CD4-positive, alpha-beta memory T cell (primary cell): ENCODE data around the gene RABGAP1L. TPM values are rescaled to one million over a fixed set of nuclear protein-coding genes. Genes with fewer than 3 reads are reported as not detected.

Experiments used
- CTCF ChIA-PET: fragments of 350-600 bp; sonication (Branson Sonifier 250); formaldehyde crosslinking; loops from one replicate; lab custom pipeline; 2021; ENCODE audit warnings: inconsistent platforms; ENCODE audit not compliant: partially characterized antibody; lab: Charles Lee
- POLR2A ChIA-PET: fragments of 350-600 bp; sonication (Branson Sonifier 250); formaldehyde crosslinking; loops from one replicate; lab custom pipeline; 2021; ENCODE audit not compliant: partially characterized antibody; lab: Charles Lee
- DNase-seq, 5 donors: peaks; one replicate each; pipeline versions ENCODE4 v3.0.0 to v3.0.0-alpha.2; 2020 to 2022; ENCODE audit warnings: mixed read lengths in 1 of 5
- H3K27ac ChIP-seq: one replicate; pipeline ENCODE4 v1.7.0; 2013; ENCODE audit warnings: low read depth, low read length
- H3K27me3 ChIP-seq: 2 replicates; pipeline ENCODE4 v1.7.0; 2013; ENCODE audit warnings: mild to moderate bottlenecking, low read length, moderate library complexity; ENCODE audit not compliant: insufficient read depth
- H3K36me3 ChIP-seq: 2 replicates; pipeline ENCODE4 v1.7.0; 2013; ENCODE audit warnings: mild to moderate bottlenecking, low read length, moderate library complexity; ENCODE audit not compliant: insufficient read depth
- H3K4me1 ChIP-seq: 2 replicates; pipeline ENCODE4 v1.7.0; 2013; ENCODE audit warnings: mild to moderate bottlenecking, low read length, moderate library complexity; ENCODE audit not compliant: insufficient read depth
- H3K4me3 ChIP-seq, 2 donors: one replicate each; pipeline ENCODE4 v1.7.0; 2013; ENCODE audit warnings: low read length in 2 of 2, mild to moderate bottlenecking in 1 of 2
- H3K9me3 ChIP-seq, 2 donors: one replicate each; pipeline ENCODE4 v1.7.0; 2013; ENCODE audit warnings: low read length in 2 of 2, control low read depth in 1 of 2; ENCODE audit not compliant: control insufficient read depth in 1 of 2
- H3K27ac Mint-ChIP-seq, 7 donors: one replicate each; pipeline ENCODE4 v1.8.0; 2020 to 2021; ENCODE audit warnings: mixed read lengths in 7 of 7, mild to moderate bottlenecking in 6 of 7, inconsistent platforms in 3 of 7, moderate library complexity in 3 of 7
- H3K27me3 Mint-ChIP-seq, 2 donors: one replicate each; pipeline ENCODE4 v1.8.0; 2020 to 2021; ENCODE audit warnings: mixed read lengths in 2 of 2
- H3K36me3 Mint-ChIP-seq, 2 donors: one replicate each; pipeline ENCODE4 v1.8.0; 2020 to 2021; ENCODE audit warnings: mixed read lengths in 2 of 2, inconsistent platforms in 1 of 2, mild to moderate bottlenecking in 1 of 2
- H3K4me1 Mint-ChIP-seq, 4 donors: one replicate each; pipeline ENCODE4 v1.8.0; 2020 to 2021; ENCODE audit warnings: mixed read lengths in 4 of 4, mild to moderate bottlenecking in 1 of 4
- H3K4me3 Mint-ChIP-seq, 8 donors: one replicate each; pipeline ENCODE4 v1.8.0; 2020 to 2021; ENCODE audit warnings: mixed read lengths in 8 of 8, mild to moderate bottlenecking in 7 of 8, moderate library complexity in 6 of 8, inconsistent platforms in 3 of 8
- H3K9me3 Mint-ChIP-seq, 8 donors: one replicate each; pipeline ENCODE4 v1.8.0; 2020 to 2021; ENCODE audit warnings: mixed read lengths in 8 of 8, mild to moderate bottlenecking in 5 of 8, inconsistent platforms in 3 of 8, moderate library complexity in 1 of 8
- intact Hi-C: fragments of 100-400 bp; cut with micrococcal nuclease; formaldehyde crosslinking; loops from one replicate; pipeline ENCODE4 v1.15.1; 2023
- polyA plus RNA-seq, 2 donors: library from polyadenylated mRNA; unstranded; fragments of 300-500 nt; fragmentation: Illumina TruSeq; gene quantifications; one replicate each; pipeline ENCODE4 v1.2.3, GENCODE V29; 2021
- total RNA-seq, 2 experiments: library from RNA; stranded (reverse); gene quantifications; one replicate each; pipeline ENCODE4 v1.2.3, GENCODE V29; 2021

Gene RABGAP1L
- total and polyA plus RNA-seq, 4 experiments from 2014 or later, result 75.7 to 114 (median 96.8) TPM

- no peaks in the 10 kb centered on the region for H3K9me3 Mint-ChIP-seq
- peaks cover 34 to 52% (median 41%) of the 10 kb centered on the region in 4 donors for H3K4me1 Mint-ChIP-seq
- no peak overlapping the region for H3K4me3 ChIP-seq
- H3K27me3 Mint-ChIP-seq, result no peaks in the 10 kb centered on the region
- DNase-seq, result no peak
- peak overlapping the region in 7 of 8 donors; percentile 3 to 42 (median 35) for H3K4me3 Mint-ChIP-seq
- intact Hi-C loops, result no loop called here
- CTCF ChIA-PET, result interaction anchor here (0.9 to 2.7 kb wide), 5 partner anchors 9 to 149 kb away, joined by 3 to 8 read pairs (median 4); partner anchors contain the start of gene MRPS14
- peak overlapping the region in 6 of 7 donors; percentile 37 to 85 (median 62) for H3K27ac Mint-ChIP-seq
- no peaks in the 10 kb centered on the region for H3K27me3 ChIP-seq
- peaks cover 3 to 29% of the 10 kb centered on the region in 2 donors for H3K36me3 Mint-ChIP-seq
- POLR2A ChIA-PET, result interaction anchor here (0.6 to 5.8 kb wide), 4 partner anchors 21 to 204 kb away, joined by 3 to 52 read pairs (median 3); partner anchors contain the start of gene MRPS14
- peaks cover 17% of the 10 kb centered on the region for H3K36me3 ChIP-seq
- peaks cover 51% of the 10 kb centered on the region for H3K4me1 ChIP-seq
- H3K27ac ChIP-seq, result no peak overlapping the region
- H3K9me3 ChIP-seq, result no peaks in the 10 kb centered on the region
These were observed 843.7 kb downstream of the RABGAP1L start for GRCh38 chr1:175002910-175003517.

DNA sequence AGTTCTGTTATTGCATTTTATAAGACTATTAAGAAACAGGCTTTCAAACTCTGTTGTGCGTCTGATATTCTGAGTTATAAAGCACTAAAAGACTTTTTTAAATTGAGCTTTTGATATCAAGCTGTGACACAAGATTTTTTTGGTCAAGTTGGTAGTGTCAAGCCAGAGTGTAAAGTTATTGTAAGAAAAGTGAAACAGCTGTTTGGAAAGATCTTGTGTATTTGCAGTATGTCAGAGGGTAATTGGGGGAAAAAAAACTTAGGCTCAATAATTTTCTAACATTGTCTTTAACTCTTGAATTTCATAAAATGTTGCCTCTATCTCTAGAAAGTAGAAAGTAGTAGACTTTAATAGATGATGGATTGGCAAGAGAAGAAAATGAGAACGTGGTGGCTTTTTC is 844.2 kb downstream of the RABGAP1L start:
- Mint-ChIP-seq H3K4me3 (peak overlapping the region in 6 of 8 donors; percentile 3 to 42 (median 27)), H3K27me3 (no peaks in the 10 kb centered on the region), H3K36me3 (peaks cover 8 to 34% of the 10 kb centered on the region in 2 donors), H3K4me1 (peaks cover 36 to 55% (median 41%) of the 10 kb centered on the region in 4 donors), H3K27ac (peak overlapping the region; percentile 9 to 85 (median 58)), H3K9me3 (no peaks in the 10 kb centered on the region)
- intact Hi-C loops, result no loop called here
- CTCF ChIA-PET, result interaction anchor here (0.9 to 2.7 kb wide), 5 partner anchors 9 to 148 kb away, joined by 3 to 8 read pairs (median 4); partner anchors contain the start of gene MRPS14
- H3K27me3 ChIP-seq, result no peaks in the 10 kb centered on the region
- no peak overlapping the region for H3K4me3 ChIP-seq
- no peak overlapping the region for H3K27ac ChIP-seq
- DNase-seq, result no peak
- POLR2A ChIA-PET, result interaction anchor here (0.6 to 5.8 kb wide), 3 partner anchors 20 to 808 kb away, joined by 3 to 52 read pairs (median 3); partner anchors contain the start of gene MRPS14
- peaks cover 22% of the 10 kb centered on the region for H3K36me3 ChIP-seq
- H3K4me1 ChIP-seq, result peaks cover 46% of the 10 kb centered on the region
- no peaks in the 10 kb centered on the region for H3K9me3 ChIP-seq

DNA sequence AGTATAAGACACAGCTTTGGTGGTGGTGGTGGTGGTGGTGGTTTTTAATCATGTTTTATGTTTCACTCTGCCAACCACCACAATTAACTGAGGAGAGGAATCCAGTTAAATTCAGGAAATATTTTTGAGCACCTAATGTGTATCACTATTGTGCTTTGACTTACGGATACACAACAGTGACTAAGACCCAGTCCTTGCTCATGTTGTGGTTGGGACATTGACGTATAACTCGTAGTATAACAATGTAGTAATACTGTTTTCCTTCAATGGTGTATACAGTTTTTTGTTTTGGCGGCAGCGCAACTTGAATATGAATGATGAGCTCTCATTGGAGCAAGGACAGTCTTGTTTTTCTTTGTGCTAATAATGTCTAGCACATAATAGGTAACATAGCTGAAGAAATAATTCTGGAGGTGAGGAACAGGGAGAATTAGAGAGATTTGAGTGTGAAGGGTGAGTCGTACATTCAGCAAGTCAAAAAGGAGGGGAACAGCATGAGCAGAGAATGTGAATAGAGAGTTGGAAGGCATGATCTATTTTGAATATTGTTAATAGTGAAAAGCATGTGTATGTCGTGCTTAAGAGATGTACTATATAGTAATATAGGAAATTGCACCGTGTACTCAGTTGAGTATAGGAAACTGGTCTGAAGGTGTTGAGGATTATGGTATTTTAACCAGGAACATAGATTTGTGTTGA is 845.9 kb downstream of the RABGAP1L start:
- H3K4me1 Mint-ChIP-seq, result peaks cover 41 to 55% (median 46%) of the 10 kb centered on the region in 4 donors
- DNase-seq, result no peak
- POLR2A ChIA-PET, result interaction anchor here (0.9 to 5.8 kb wide), 2 partner anchors 18 to 1530 kb away, joined by 4 to 52 read pairs; partner anchors contain the start of gene MRPS14
- CTCF ChIA-PET, result interaction anchor here (2.7 kb wide), 1 partner anchor 18 kb away, joined by 8 read pairs; the partner anchor contains the start of gene MRPS14
- no peaks in the 10 kb centered on the region for H3K27me3 Mint-ChIP-seq
- Histone ChIP-seq H3K9me3 (no peaks in the 10 kb centered on the region), H3K27ac (no peak overlapping the region), H3K27me3 (no peaks in the 10 kb centered on the region), H3K4me1 (peaks cover 41% of the 10 kb centered on the region), H3K4me3 (no peak overlapping the region), H3K36me3 (peaks cover 36% of the 10 kb centered on the region)
- H3K9me3 Mint-ChIP-seq, result no peaks in the 10 kb centered on the region
- H3K27ac Mint-ChIP-seq, result peak overlapping the region in 6 of 7 donors; percentile 1 to 85 (median 34)
- peak overlapping the region in 1 of 8 donors; percentile 5 for H3K4me3 Mint-ChIP-seq
- intact Hi-C loops, result no loop called here
- H3K36me3 Mint-ChIP-seq, result peaks cover 19 to 43% of the 10 kb centered on the region in 2 donors

- Mint-ChIP-seq H3K4me1 (peaks cover 14 to 18% (median 16%) of the 10 kb centered on the region in 4 donors), H3K4me3 (no peak overlapping the region), H3K36me3 (peaks cover 51 to 78% of the 10 kb centered on the region in 2 donors), H3K9me3 (no peaks in the 10 kb centered on the region), H3K27me3 (no peaks in the 10 kb centered on the region), H3K27ac (peak overlapping the region in 2 of 7 donors; percentile 9 to 60)
- intact Hi-C loops, result no loop called here
- Histone ChIP-seq H3K9me3 (no peaks in the 10 kb centered on the region), H3K27ac (no peak overlapping the region), H3K36me3 (peaks cover 71% of the 10 kb centered on the region), H3K27me3 (no peaks in the 10 kb centered on the region), H3K4me3 (no peak overlapping the region), H3K4me1 (peaks cover 2% of the 10 kb centered on the region)
- DNase-seq, result no peak
- POLR2A ChIA-PET, result interaction anchor here (1.2 kb wide), 1 partner anchor 14 kb away, joined by 3 read pairs; the partner anchor contains the start of gene MRPS14
- CTCF ChIA-PET, result no interaction called here
These were observed 850.2 kb downstream of the RABGAP1L start for GRCh38 chr1:175009532-175009931.

DNA sequence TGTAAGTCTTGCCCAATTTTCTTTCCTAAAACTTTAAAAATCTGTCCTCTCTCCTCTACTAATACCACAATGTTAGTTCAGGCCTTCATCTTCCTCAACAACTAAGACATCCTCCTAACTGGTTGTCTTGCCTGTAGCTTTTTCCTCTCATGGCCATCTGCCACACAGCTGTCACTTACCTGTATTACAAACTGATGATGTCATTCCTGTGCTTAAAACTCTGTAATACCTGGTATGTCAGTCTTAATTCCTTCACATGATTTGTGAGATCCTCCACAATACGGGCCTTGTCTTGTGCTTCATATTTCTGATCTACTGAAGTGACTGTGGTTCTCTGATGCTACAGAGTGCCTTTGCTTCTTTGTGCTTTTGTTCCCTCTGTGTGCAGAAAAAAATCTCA is 854.1 kb downstream of the RABGAP1L start:
- H3K4me3 Mint-ChIP-seq, result no peak overlapping the region
- H3K27ac Mint-ChIP-seq, result peak overlapping the region in 2 of 7 donors; percentile 7 to 72
- no peaks in the 10 kb centered on the region for H3K9me3 Mint-ChIP-seq
- no peak for DNase-seq
- ChIA-PET POLR2A (interaction anchor here (1.3 to 2.1 kb wide), 2 partner anchors 14 to 16 kb away, joined by 3 to 11 read pairs; partner anchors contain the start of gene CACYBP), CTCF (interaction anchor here (1.3 to 1.9 kb wide), 2 partner anchors 9 to 16 kb away, joined by 4 to 7 read pairs; no protein-coding TSS in a partner anchor)
- Histone ChIP-seq H3K36me3 (peaks cover 82% of the 10 kb centered on the region), H3K9me3 (no peaks in the 10 kb centered on the region), H3K27me3 (no peaks in the 10 kb centered on the region), H3K27ac (no peak overlapping the region), H3K4me3 (no peak overlapping the region), H3K4me1 (no peaks in the 10 kb centered on the region)
- peaks cover 9 to 13% (median 11%) of the 10 kb centered on the region in 4 donors for H3K4me1 Mint-ChIP-seq
- intact Hi-C loops, result no loop called here
- no peaks in the 10 kb centered on the region for H3K27me3 Mint-ChIP-seq
- H3K36me3 Mint-ChIP-seq, result peaks cover 56 to 84% of the 10 kb centered on the region in 2 donors

GRCh38 chr1:175015243-175015642 is 855.9 kb downstream of the RABGAP1L start:
- Histone ChIP-seq H3K27me3 (no peaks in the 10 kb centered on the region), H3K36me3 (peaks cover 68% of the 10 kb centered on the region), H3K4me1 (no peaks in the 10 kb centered on the region), H3K4me3 (no peak overlapping the region), H3K9me3 (no peaks in the 10 kb centered on the region), H3K27ac (no peak overlapping the region)
- H3K27ac Mint-ChIP-seq, result peak overlapping the region in 2 of 7 donors; percentile 0 to 52
- H3K4me1 Mint-ChIP-seq, result peaks cover 8 to 13% (median 10%) of the 10 kb centered on the region in 4 donors
- H3K27me3 Mint-ChIP-seq, result no peaks in the 10 kb centered on the region
- intact Hi-C loops, result no loop called here
- H3K36me3 Mint-ChIP-seq, result peaks cover 45 to 79% of the 10 kb centered on the region in 2 donors
- no peak for DNase-seq
- no peak overlapping the region for H3K4me3 Mint-ChIP-seq
- no peaks in the 10 kb centered on the region for H3K9me3 Mint-ChIP-seq
- CTCF ChIA-PET, result interaction anchor here (1.9 kb wide), 1 partner anchor 14 kb away, joined by 7 read pairs; no protein-coding TSS in a partner anchor
- POLR2A ChIA-PET, result interaction anchor here (1.3 to 4.0 kb wide), 2 partner anchors 9 to 15 kb away, joined by 7 to 26 read pairs; partner anchors contain the start of gene CACYBP
